Stimulated activated naive B cell treated with anti-CD40 and anti-IgM and Interleukin-4, amounts not matched to agents 10 μg/mL and 1 μg/mL and 100 μg/mL, for 72 hours (primary cell): ENCODE measurements around the gene TTC16.

Experiments used
- ATAC-seq, 2 donors: fragments of 150-1000 bp; cut with Tn5 transposase; replicated peaks; 2 replicates each; pipeline ENCODE4 v1.10.0; 2021; ENCODE audit warnings: moderate library complexity in 1 of 2
- DNase-seq: peaks from one replicate; pipeline ENCODE4 v3.0.0; 2021
- H3K27ac Mint-ChIP-seq: one replicate; pipeline ENCODE4 v1.8.0; 2022; ENCODE audit warnings: mild to moderate bottlenecking, mixed read lengths
- H3K27me3 Mint-ChIP-seq, 2 donors: one replicate each; pipeline ENCODE4 v1.8.0; 2022; ENCODE audit warnings: mixed read lengths in 2 of 2
- H3K36me3 Mint-ChIP-seq, 2 donors: one replicate each; pipeline ENCODE4 v1.8.0; 2022; ENCODE audit warnings: mixed read lengths in 2 of 2, mild to moderate bottlenecking in 1 of 2
- H3K4me1 Mint-ChIP-seq, 2 donors: one replicate each; pipeline ENCODE4 v1.8.0; 2022; ENCODE audit warnings: mixed read lengths in 2 of 2, mild to moderate bottlenecking in 1 of 2
- H3K4me3 Mint-ChIP-seq, 2 donors: one replicate each; pipeline ENCODE4 v1.8.0; 2022; ENCODE audit warnings: mild to moderate bottlenecking in 2 of 2, mixed read lengths in 2 of 2, moderate library complexity in 1 of 2
- H3K9me3 Mint-ChIP-seq, 2 donors: one replicate each; pipeline ENCODE4 v1.8.0; 2022; ENCODE audit warnings: mixed read lengths in 2 of 2, mild to moderate bottlenecking in 1 of 2

The TTC16 gene

GRCh38 chr9:127734247-127734746 is 18.4 kb downstream of the TTC16 start:
- DNase-seq (peak; percentile 11), ATAC-seq (no peak)
- peaks cover 11 to 21% of the 10 kb centered on the region in 2 donors for H3K36me3 Mint-ChIP-seq
- H3K27me3 Mint-ChIP-seq = no peaks in the 10 kb centered on the region
- peak overlapping the region; percentile 88 for H3K27ac Mint-ChIP-seq
- peaks cover 8 to 11% of the 10 kb centered on the region in 2 donors for H3K4me1 Mint-ChIP-seq
- no peaks in the 10 kb centered on the region for H3K9me3 Mint-ChIP-seq
- peak overlapping the region; percentile 82 to 87 for H3K4me3 Mint-ChIP-seq

- peaks cover 8 to 11% of the 10 kb centered on the region in 2 donors for H3K4me1 Mint-ChIP-seq
- H3K36me3 Mint-ChIP-seq = peaks cover 12 to 24% of the 10 kb centered on the region in 2 donors
- no peaks in the 10 kb centered on the region for H3K9me3 Mint-ChIP-seq
- DNase-seq = peak; percentile 96
- peak within 1 kb of the TSS; percentile 88 for H3K27ac Mint-ChIP-seq
- peak within 1 kb of the TSS; percentile 82 to 87 for H3K4me3 Mint-ChIP-seq
- H3K27me3 Mint-ChIP-seq = no peaks in the 10 kb centered on the region
- peak; percentile 93 to 96 for ATAC-seq
Measured at GRCh38 chr9:127734747-127735529, 19.1 kb downstream of the TTC16 start, which contains the start of gene TOR2A. TSS of gene TOR2A (minus strand) at chr9:127735294. CDS start at chr9:127735270, 24 bp downstream.

- Mint-ChIP-seq H3K4me1 (peaks cover 8 to 11% of the 10 kb centered on the region in 2 donors), H3K27me3 (no peaks in the 10 kb centered on the region), H3K27ac (peak overlapping the region; percentile 88), H3K9me3 (no peaks in the 10 kb centered on the region), H3K4me3 (peak overlapping the region; percentile 82 to 87), H3K36me3 (peaks cover 12 to 24% of the 10 kb centered on the region in 2 donors)
- DNase-seq = no peak
- no peak for ATAC-seq
Measured at GRCh38 chr9:127735530-127736185, 19.8 kb downstream of the TTC16 start.

GRCh38 chr9:127738666-127739065 is 22.8 kb downstream of the TTC16 start:
- Mint-ChIP-seq H3K36me3 (peaks cover 25 to 27% of the 10 kb centered on the region in 2 donors), H3K4me1 (peaks cover 9 to 18% of the 10 kb centered on the region in 2 donors), H3K9me3 (no peaks in the 10 kb centered on the region), H3K27ac (no peak overlapping the region), H3K27me3 (no peaks in the 10 kb centered on the region), H3K4me3 (no peak overlapping the region)
- ATAC-seq (no peak), DNase-seq (no peak)

GRCh38 chr9:127739614-127740330 is 23.9 kb downstream of the TTC16 start:
- no peak for ATAC-seq
- H3K27ac Mint-ChIP-seq = no peak overlapping the region
- peaks cover 3 to 9% of the 10 kb centered on the region in 2 donors for H3K4me1 Mint-ChIP-seq
- peaks cover 28 to 30% of the 10 kb centered on the region in 2 donors for H3K36me3 Mint-ChIP-seq
- no peak for DNase-seq
- no peaks in the 10 kb centered on the region for H3K9me3 Mint-ChIP-seq
- no peak overlapping the region for H3K4me3 Mint-ChIP-seq
- no peaks in the 10 kb centered on the region for H3K27me3 Mint-ChIP-seq

- DNase-seq = no peak
- peak overlapping the region; percentile 73 for H3K27ac Mint-ChIP-seq
- H3K4me1 Mint-ChIP-seq = peaks cover 3 to 9% of the 10 kb centered on the region in 2 donors
- no peaks in the 10 kb centered on the region for H3K9me3 Mint-ChIP-seq
- H3K4me3 Mint-ChIP-seq = peak overlapping the region in 1 of 2 donors; percentile 25
- peaks cover 36% of the 10 kb centered on the region in 2 donors for H3K36me3 Mint-ChIP-seq
- H3K27me3 Mint-ChIP-seq = no peaks in the 10 kb centered on the region
- ATAC-seq = peak in 1 of 2 donors; percentile 19
Measured at GRCh38 chr9:127741831-127742434, 26.1 kb downstream of the TTC16 start.

GRCh38 chr9:127742435-127743088 is 26.7 kb downstream of the TTC16 start:
- H3K9me3 Mint-ChIP-seq = no peaks in the 10 kb centered on the region
- DNase-seq (no peak), ATAC-seq (peak in 1 of 2 donors; percentile 20)
- H3K27me3 Mint-ChIP-seq = no peaks in the 10 kb centered on the region
- H3K36me3 Mint-ChIP-seq = peaks cover 41 to 42% of the 10 kb centered on the region in 2 donors
- H3K27ac Mint-ChIP-seq = peak overlapping the region; percentile 73
- H3K4me1 Mint-ChIP-seq = peaks cover 3 to 9% of the 10 kb centered on the region in 2 donors
- no peak overlapping the region for H3K4me3 Mint-ChIP-seq

- H3K9me3 Mint-ChIP-seq = no peaks in the 10 kb centered on the region
- H3K4me3 Mint-ChIP-seq = no peak overlapping the region
- H3K27me3 Mint-ChIP-seq = no peaks in the 10 kb centered on the region
- ATAC-seq (no peak), DNase-seq (no peak)
- H3K27ac Mint-ChIP-seq = peak overlapping the region; percentile 31
- peaks cover 47 to 48% of the 10 kb centered on the region in 2 donors for H3K36me3 Mint-ChIP-seq
- peaks cover 3 to 9% of the 10 kb centered on the region in 2 donors for H3K4me1 Mint-ChIP-seq
Measured at GRCh38 chr9:127744398-127745110, 28.7 kb downstream of the TTC16 start.

- Mint-ChIP-seq H3K4me3 (no peak overlapping the region), H3K4me1 (peaks cover 3 to 4% of the 10 kb centered on the region in 2 donors), H3K27ac (peak overlapping the region; percentile 31), H3K36me3 (peaks cover 52 to 60% of the 10 kb centered on the region in 2 donors), H3K27me3 (no peaks in the 10 kb centered on the region), H3K9me3 (no peaks in the 10 kb centered on the region)
- ATAC-seq (no peak), DNase-seq (no peak)
Measured at GRCh38 chr9:127746959-127747569, 31.2 kb downstream of the TTC16 start.

GRCh38 chr9:127749090-127749787 is 33.4 kb downstream of the TTC16 start:
- DNase-seq (no peak), ATAC-seq (no peak)
- Mint-ChIP-seq H3K27ac (no peak overlapping the region), H3K4me1 (peaks cover 7 to 13% of the 10 kb centered on the region in 2 donors), H3K9me3 (no peaks in the 10 kb centered on the region), H3K27me3 (no peaks in the 10 kb centered on the region), H3K4me3 (no peak overlapping the region), H3K36me3 (peaks cover 51 to 63% of the 10 kb centered on the region in 2 donors)

- Mint-ChIP-seq H3K4me1 (peaks cover 7 to 16% of the 10 kb centered on the region in 2 donors), H3K4me3 (no peak overlapping the region), H3K36me3 (peaks cover 46 to 57% of the 10 kb centered on the region in 2 donors), H3K27ac (peak overlapping the region; percentile 65), H3K9me3 (no peaks in the 10 kb centered on the region), H3K27me3 (no peaks in the 10 kb centered on the region)
- ATAC-seq = no peak
- no peak for DNase-seq
Measured at GRCh38 chr9:127751269-127752054, 35.6 kb downstream of the TTC16 start.
